Iris pigment epithelial cell (primary cell): Measurements from ENCODE around the gene COL5A2.

Source experiments
- DNase-seq: peaks from one replicate; pipeline ENCODE4 v3.0.0-alpha.2; 2011; ENCODE audit warnings: low read depth

The COL5A2 gene

GRCh38 chr2:189049709-189050164, 129.8 kb downstream of the COL5A2 start:
- peak; percentile 79 for DNase-seq

- no peak for DNase-seq
Measured at GRCh38 chr2:189048189-189048588, 131.4 kb downstream of the COL5A2 start.

GRCh38 chr2:189047171-189047888, 132.2 kb downstream of the COL5A2 start:
- no peak for DNase-seq

GRCh38 chr2:189046320-189046719, 133.2 kb downstream of the COL5A2 start:
- no peak for DNase-seq

GRCh38 chr2:189045836-189046235, 133.7 kb downstream of the COL5A2 start:
- DNase-seq, result no peak

- peak; percentile 45 for DNase-seq
Measured at GRCh38 chr2:189037518-189037917, 142.0 kb downstream of the COL5A2 start.

- no peak for DNase-seq
Measured at GRCh38 chr2:189024901-189025618, 154.5 kb downstream of the COL5A2 start.

- DNase-seq, result peak; percentile 75
Measured at GRCh38 chr2:189022492-189022891, 157.1 kb downstream of the COL5A2 start.

GRCh38 chr2:189022053-189022481, 157.5 kb downstream of the COL5A2 start:
- DNase-seq, result peak; percentile 96

GRCh38 chr2:189020179-189020578, 159.4 kb downstream of the COL5A2 start:
- DNase-seq, result no peak

- peak; percentile 74 for DNase-seq
Measured at GRCh38 chr2:189018631-189019030, 160.9 kb downstream of the COL5A2 start.

- no peak for DNase-seq
Measured at GRCh38 chr2:189016311-189016861, 163.2 kb downstream of the COL5A2 start.

GRCh38 chr2:189015359-189015758, 164.2 kb downstream of the COL5A2 start:
- DNase-seq, result no peak

- DNase-seq, result peak; percentile 55
Measured at GRCh38 chr2:189014449-189015138, 165.0 kb downstream of the COL5A2 start.

GRCh38 chr2:189013671-189014448, 165.7 kb downstream of the COL5A2 start:
- DNase-seq, result peak; percentile 38

GRCh38 chr2:189013031-189013430, 166.5 kb downstream of the COL5A2 start:
- no peak for DNase-seq

- DNase-seq, result no peak
Measured at GRCh38 chr2:189012351-189012750, 167.2 kb downstream of the COL5A2 start.

- no peak for DNase-seq
Measured at GRCh38 chr2:189010536-189010935, 169.0 kb downstream of the COL5A2 start.

GRCh38 chr2:189008555-189009262, 170.9 kb downstream of the COL5A2 start:
- no peak for DNase-seq

- peak; percentile 82 for DNase-seq
Measured at GRCh38 chr2:189002079-189002478, 177.5 kb downstream of the COL5A2 start.

GRCh38 chr2:189000221-189000620, 179.3 kb downstream of the COL5A2 start:
- no peak for DNase-seq
